ENCODE measurements around the gene ACTL6B. TPM values are rescaled to one million over a fixed set of nuclear protein-coding genes. Genes with fewer than 3 reads are reported as not detected.

The ACTL6B gene
- total and polyA plus RNA-seq, 2 of the 13 experiments (the other 11 are each of a cell fraction or from before 2014, with no cell fraction given) = not detected

GRCh38 chr7:100655908-100656674, at the start of gene ACTL6B (continued):
- TF ChIP-seq CEBPZ (IDR thresholded peaks at IDR 0.05; ENCODE audit: low read length) (no peak), U2AF2 (IDR thresholded peaks at IDR 0.05; ENCODE audit: low read depth, low read length) (no peak), ARID4A (CRISPR knock-in tag; IDR thresholded peaks at IDR 0.05; ENCODE audit: borderline replicate concordance) (peak; percentile 80; the same call in 1 of the 2 replicates), ZNF20 (CRISPR knock-in tag; IDR thresholded peaks at IDR 0.05) (no peak), ZNF430 (CRISPR knock-in tag; IDR thresholded peaks at IDR 0.05) (peak; percentile 97), REPIN1 (CRISPR knock-in tag; IDR thresholded peaks at IDR 0.05; ENCODE audit: borderline replicate concordance, low read depth) (0 out of 2 replicates have a peak, but pooled peaks have one; percentile 37), CHCHD3 (CRISPR knock-in tag; IDR thresholded peaks at IDR 0.05) (0 out of 2 replicates have a peak, but pooled peaks have one; percentile 69), ZNF609 (CRISPR knock-in tag; IDR thresholded peaks at IDR 0.05; ENCODE audit: borderline replicate concordance) (no peak), ATF7 (IDR thresholded peaks at IDR 0.05) (no peak), ATF7 (CRISPR knock-in tag; IDR thresholded peaks at IDR 0.05) (no peak), ZNF446 (CRISPR knock-in tag; IDR thresholded peaks at IDR 0.05) (peak; percentile 92; the same call in 1 of the 2 replicates), MAZ (IDR thresholded peaks at IDR 0.05; ENCODE audit: borderline replicate concordance, low read depth, low read length) (peak; percentile 53; the same call in 1 of the 2 replicates), MAZ (CRISPR knock-in tag; IDR thresholded peaks at IDR 0.05; ENCODE audit: low read depth) (peak; percentile 75; the same call in 1 of the 2 replicates)
